ENCODE data around the gene TTF2.

Gene TTF2

DNA sequence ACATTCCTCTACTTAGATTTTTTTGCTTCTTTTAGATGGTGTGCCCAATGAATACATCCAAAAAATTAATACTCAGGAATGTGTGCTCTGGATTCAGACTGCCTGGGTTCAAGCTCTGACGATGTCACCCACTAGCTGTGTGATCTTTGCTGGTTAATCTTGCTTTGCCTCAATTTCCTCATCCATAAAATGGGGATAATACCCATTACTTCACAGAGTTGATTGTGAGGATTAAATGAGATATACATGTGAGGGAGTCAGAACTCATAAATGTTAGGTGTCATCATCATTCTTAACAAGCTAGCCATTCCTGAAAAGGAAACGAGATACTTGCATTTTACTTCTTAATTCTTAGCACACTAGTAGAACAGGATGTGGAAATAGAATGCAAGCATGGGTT is 12.9 kb upstream of the TTF2 start:
- DNase-seq, result no peak

DNA sequence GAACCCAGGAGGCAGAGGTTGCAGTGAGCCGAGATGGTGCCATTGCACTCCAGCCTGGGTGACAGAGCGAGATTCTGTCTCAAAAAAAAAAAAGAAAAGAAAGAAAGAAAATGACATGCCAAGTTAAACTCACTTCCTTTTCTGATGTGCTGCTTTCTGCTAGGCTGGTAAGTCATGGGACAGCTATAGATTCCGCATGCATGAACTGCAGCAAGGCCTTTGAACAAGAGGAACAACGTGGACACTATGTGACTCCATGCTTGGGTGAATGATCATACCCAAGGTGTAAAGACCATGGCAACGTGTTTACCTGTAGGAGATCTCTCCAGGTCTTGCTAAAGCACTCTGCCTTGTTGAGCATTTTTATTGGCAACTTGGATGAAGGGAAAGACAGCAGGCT is 10.3 kb upstream of the TTF2 start:
- no peak for DNase-seq

DNA sequence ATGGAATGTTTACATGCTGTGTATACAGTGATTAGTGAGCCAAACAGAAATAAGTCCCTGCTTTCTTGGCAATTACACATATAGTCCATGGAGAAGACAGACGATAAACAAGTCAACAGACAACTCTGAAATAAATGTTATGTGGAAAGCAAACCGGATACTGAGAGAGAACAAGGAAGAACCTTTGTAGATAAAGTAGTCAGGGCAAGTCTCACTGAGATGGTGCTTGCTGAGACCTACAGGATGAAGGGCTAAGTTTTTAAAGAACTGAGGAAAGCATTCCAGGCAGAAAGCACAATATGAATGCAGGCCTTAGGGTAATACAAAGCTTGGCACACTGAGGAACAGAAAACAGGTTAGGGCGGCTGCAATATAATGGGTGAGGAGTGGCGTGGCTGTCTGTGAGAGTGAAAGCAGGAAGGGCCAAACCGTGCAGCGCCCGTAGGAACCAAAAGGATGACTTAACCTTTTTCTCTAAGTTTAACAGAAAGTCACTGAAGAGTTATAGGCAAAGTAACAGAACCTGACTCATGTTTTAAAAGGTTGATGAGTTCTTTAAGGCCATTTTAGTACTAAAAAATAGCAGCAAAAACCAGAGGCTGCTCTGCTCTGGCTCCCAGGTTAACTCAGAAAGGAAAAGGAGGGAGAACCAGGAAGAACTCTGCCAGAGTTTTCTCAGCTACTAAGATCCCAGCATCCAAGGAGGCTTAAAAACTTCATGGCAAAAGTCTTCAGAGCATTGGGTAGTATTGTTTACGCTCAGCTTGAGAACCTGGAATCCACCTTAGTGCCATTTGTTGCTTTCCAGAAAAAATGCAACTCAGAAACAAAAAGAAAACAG is 8.7 kb upstream of the TTF2 start:
- peak; percentile 44 to 55 for DNase-seq

DNA sequence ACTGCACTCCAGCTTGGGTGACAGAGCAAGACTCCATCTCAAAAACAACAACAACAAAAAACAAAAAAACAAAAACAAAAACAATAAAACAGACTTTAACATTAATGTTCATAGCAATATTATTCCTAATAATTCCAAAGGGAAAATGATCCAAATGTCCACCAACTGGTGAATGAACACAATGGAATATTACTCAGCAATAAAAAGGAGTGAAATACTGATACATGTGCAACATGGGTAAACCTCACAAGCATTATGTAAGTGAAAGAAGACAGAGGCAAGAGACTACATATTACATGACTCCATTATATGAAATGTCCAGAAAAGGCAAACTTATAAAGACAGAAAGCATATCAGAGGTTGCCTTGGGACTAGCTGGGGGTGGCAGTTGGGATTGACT is 6.1 kb upstream of the TTF2 start:
- DNase-seq, result no peak

DNA sequence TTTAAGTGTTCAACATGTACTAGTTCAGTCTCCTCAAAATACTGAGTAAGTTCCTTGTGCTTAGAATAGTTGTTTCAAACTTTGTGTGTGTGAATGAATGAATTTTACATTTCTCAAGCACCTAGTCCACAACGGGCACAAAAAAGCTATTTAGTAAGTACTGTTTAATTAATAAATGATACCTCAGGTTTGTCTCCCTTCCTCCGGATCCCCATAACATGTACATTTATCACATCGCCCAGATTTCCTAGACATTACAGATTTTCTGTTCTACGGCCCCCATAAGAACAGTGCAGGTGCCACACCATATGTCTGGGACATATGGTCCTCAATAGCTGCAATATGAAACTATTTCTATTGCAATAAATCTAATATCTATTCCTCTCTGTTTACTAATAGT is 1.3 kb upstream of the TTF2 start:
- no peak for DNase-seq

DNA sequence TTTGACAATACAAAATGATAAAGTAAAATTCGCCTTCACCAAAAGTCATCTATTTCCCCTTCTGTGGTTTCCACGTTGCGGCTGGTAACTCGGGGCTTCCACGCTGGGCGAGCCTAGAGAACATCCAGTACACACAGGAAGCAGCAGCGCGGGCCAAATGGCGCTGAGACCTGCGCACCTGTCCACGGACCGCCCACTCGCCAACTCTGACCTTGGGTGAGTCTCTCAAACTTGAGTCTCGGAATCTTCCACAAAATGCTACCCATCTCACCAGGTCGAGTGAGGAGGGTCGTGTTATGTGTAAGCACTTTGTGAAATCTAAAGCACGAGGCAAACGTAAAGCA is 820 bp upstream of the TTF2 start:
- DNase-seq, result peak; percentile 72 to 80

DNA sequence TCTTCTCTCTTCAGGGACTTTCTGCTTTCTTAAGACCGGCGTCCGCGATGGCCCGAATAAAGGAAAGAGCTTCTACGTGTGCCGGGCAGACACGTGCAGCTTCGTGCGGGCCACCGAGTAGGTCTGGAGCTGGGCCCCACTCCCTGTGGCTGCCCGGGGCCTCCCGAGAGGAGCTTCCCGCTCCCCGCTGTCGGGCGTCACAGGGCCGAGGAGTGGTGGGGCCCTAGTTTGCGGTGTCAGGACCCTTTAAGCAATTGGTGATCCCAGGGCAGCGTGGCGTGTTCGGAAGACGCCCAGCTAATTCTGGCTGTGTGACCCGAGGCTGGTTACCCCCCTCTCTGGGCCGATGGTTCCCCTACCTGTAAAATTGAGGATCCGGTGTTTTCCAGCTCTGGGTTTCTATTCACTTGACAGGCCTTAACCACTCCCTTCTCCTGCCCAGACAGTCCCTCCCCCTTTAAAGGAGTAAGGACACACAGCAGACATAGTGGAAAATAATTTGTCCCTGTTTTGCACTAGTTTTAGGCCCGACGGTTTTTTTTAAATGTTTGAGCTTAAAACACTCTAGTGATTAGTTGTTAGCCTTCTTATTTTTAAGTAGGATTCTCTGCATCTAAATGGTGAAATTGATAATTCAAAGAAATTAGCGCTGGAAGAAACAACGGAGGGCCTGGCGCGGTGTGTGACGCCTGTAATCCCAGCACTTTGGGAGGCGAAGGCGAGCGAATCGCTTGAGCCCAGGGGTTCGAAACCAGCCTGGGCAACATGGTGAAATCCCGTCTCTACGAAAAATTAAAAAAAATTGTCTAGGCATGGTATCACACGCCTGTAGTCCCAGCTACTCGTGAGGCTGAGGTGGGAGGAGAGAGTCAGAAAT is 553 bp downstream of the TTF2 start:
- no peak for DNase-seq

DNA sequence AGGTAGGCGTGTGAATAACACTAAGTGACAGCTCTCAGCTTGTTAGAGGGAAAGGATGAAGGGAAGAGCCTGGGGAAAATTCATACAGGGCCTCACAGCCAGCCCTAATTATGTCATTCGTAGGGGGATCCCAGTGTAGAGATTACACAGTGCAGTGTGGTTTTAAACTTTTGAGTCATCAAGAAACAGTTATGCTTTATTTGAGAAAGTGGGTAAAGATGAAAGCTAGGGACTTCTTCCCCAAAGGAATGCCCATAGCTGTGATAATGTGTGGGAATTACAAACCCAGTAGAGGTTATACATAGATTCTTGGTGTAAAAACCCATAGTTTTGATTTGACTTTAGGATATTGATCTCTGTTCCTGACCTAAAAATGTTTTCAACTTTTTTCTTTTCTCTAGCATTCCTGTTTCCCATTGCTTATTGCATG is 1.9 kb downstream of the TTF2 start:
- DNase-seq, result peak in 1 of 2 experiments; percentile 38

DNA sequence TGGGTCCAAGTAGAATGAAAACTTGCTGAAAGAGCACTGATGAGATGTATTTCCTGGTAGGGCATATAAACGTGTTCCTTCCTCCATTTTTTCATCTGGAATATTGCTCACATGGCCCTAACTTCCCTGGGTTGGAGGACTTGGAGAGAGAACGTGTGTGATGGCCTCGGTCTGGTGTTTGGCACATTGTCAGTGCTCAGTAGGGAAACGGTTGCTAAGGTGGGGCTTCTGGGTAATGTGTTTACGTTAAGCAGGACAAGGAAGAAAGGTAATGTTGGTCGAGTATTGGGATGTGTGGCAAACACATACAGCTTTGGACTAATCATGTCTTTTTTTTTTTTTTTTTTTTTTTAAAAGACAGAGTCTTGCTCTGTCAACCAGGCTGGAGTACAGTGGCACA is 6.2 kb downstream of the TTF2 start:
- DNase-seq, result no peak

DNA sequence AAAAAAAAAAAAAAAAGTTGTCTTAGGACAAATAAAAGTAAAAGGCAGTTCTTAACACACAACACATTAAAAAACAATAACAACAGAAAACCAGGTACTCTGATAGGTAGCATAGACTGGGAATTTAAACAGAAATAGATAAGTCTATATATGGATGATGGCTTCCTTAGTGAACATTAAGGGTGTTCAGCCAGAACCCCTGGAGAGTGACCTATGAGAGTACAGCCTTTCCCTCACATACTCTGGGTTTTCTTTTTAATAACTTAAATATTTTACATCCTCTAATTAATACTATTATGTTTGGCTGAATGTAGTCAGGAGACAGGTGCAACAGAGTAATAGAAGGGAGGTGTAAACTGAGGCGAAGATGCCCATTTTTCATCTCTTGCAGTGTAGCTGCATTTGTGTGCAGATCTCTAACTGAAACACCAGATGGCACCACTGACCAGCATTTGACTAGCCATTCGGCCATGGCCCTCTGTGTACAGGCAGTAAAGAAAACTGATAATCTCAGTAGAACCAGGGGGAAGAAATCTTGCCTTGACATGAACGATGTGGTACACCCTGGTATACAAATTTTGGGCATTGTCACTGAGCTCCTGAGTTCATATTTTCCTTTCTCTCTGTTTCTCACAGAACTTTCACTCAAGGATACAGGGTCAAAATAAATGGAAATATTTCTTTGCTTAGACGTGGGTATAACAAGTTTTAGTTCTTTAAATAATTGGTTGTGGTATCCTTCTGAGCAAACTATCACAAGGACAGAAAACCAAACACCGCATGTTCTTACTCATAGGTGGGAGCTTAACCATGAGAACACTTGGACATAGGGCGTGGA is 7.6 kb downstream of the TTF2 start:
- DNase-seq, result peak; percentile 42 to 52

DNA sequence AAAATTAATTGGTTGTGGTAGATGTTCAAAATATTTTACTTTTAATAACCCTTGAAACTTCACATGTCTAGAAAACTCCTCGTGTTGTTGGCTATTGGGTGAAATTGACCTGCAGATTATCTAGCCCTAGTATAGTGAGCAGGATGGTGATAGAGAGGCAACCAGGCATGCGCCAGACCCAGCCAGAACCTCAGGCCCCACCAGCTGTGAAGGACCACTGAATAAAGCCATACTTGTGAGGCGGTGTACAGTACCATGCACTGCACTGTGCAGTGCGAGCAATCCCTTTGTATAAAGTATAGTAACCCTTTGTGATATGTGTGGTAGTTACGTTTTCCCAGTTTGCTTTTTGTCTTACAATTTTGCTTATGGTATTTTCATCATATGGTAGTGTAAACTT is 8.5 kb downstream of the TTF2 start:
- DNase-seq, result no peak

DNA sequence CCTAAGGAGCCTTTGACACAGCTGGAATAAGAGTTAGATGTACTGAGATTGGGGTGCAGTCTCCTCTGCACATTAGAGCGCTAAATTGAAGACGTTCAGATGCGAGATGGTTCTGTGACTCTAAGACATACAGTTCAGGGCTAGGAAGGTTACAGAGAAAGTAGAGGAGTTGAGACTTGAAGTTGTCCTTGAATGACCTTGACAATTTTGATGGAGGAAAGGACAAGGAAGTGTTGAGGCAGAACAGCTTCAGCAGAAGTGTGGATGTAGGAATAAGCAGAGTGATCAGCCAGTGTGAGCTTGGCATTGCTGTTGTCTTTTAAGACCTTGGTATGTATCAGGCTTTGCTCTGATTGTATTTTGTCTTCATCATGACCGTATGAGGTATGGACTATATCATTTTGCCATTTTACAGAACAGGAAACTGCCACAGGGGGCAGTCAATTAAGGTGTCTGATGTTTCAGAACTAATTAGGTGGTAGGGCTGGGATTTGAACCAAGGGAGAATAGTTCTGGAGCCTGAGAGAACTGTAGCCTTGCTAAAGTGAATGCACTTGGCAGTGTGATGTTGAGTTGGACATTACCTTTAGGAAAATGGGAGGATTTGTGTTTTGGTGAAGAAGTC is 9.2 kb downstream of the TTF2 start:
- no peak for DNase-seq

DNA sequence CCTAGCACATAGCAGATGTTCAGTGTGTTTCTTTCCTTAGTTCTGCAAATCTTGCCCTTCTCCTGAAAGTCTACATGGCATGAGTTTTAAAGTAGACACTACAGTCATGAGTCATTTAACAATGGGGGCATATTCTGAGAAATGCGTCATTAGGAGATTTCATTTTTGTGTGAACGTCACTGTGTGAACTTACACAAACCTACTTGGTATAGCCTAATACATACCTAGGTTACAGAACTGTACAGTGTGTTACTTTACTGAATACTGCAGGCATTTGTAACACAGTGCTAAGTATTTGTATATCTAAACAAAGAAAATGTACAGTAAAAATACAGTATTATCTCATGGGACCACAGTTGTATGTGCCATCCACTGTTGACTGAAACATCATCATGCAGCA is 10.0 kb downstream of the TTF2 start:
- no peak for DNase-seq

DNA sequence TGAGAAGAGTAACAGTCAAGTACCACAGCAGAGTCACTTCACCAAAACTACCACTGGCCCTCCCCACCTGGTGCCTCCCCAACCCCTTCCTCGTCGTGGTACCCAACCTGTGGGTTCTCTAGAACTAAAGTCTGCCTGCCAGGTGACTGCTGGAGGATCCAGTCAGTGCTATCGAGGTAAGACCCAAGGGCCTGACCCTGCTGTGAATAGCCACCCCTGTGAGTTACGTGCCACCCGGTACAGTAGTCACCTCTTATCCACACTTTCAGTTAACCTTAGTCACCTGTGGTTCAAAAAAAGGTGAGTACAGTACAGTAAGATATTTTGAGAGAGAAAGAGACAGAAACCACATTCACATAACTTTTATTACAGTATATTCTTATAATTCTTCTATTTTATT is 16.5 kb downstream of the TTF2 start:
- peak in 1 of 2 experiments; percentile 20 for DNase-seq

DNA sequence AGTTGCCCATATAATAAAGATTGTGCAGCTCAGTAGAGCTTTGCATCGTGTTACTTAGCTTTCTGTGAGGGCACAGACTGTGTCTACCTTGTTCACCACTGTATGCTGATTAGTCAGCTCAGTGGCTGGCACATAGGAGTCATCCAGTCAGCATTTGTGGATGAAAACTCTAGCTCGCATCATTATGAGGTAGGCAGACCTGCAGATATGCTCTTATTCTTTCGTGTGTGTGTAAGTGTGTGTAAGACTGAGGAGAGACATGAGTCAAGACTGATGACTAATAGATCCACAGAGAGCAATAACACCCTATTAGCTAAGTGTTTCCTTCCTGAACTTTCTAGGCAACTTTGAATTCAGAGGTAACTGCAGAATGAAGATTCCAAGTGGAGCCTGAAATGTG is 17.1 kb downstream of the TTF2 start:
- DNase-seq, result peak; percentile 53 to 64

DNA sequence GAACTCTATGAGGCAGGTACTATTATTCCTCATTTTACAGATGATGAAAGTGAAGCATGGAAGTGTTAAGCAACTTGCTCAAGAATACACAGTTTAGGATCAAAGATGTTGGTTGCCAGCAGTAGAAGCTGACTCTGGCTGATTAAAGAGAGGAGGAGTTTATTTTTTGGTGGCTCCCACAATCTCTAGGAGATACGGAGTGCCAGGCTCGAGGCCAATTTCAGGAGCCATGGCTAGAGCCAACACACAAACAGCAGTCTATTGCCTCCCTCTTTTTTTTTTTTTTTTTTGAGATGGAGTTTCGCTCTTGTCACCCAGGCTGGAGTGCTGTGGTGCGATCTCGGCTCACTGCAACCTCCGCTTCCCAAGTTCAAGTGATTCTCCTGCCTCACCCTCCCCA is 19.6 kb downstream of the TTF2 start:
- DNase-seq, result no peak

DNA sequence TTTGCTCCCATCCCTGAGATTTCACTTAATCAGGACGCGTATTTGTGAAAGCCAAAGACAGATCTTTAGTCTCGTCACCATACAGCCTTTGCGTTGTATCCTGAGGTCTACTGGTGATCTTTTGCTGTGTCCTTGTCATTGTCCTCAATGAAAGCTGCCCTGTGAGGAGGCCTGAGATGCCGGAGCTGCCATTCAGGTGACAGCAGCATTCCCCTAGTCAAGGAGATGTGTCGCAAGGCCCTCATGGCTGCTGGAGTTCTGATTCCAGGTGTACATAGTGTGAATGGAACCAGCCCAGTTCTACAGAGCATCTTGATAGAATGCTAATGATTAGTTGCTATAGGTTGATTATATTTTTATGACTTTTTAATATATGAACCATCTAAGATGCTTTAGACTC is 24.1 kb downstream of the TTF2 start:
- DNase-seq, result no peak

DNA sequence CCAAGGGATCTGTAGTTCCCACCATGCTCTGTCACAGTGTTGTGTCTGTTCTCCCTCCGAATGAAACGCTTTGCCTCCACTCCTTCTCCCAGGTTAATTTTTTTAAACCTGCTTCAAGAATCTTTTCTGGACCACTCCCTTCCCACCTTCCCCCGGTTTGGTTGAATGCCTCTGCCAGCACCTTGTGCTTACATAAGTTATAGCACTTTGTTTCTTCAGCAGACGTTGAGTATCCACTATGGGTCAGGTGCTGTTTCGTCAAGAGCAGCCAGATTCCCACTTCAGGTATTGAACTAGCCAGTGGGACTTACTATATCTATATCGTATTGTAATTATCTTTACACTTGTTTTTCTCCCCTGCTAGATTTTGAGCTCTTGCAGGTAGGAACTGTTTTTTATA is 27.6 kb downstream of the TTF2 start:
- DNase-seq, result no peak

DNA sequence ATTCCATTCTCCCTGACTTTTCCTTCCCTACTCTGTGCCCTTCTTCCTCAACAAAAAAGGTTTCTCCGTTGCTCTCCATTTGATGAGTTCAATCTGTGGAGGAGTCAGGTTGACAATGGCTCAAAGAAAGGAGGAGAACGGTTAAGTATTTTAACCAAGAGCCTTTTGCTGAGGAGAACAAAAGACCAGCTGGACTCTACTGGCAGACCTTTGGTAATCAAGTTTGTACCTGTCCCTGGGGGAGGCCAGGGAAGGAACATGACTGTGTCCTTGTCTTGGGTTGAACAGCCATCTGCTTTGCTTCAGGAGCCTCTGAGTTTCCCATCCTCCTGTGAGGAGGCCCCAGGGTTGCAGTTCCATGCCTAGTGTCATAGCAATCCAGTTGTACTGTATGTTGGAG is 29.9 kb downstream of the TTF2 start:
- no peak for DNase-seq

DNA sequence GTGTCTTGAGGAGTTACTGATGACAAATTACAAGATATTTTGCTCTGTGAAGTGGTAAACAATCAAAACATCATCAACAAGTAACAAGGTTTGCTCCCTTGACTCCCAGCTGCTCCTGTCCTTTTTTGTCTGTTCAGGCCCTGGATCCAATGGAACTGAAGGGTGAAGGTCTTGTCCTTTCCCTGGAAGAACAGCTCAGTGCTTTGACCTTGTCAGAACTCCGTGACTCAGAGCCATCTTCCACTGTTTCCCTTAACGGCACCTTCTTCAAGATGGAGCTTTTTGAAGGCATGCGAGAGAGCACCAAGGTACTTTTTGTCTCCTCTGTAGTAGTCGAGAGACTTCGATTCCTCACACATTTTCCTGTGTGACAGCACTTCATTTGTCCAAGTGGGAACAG is 32.5 kb downstream of the TTF2 start:
- DNase-seq, result no peak

DNA sequence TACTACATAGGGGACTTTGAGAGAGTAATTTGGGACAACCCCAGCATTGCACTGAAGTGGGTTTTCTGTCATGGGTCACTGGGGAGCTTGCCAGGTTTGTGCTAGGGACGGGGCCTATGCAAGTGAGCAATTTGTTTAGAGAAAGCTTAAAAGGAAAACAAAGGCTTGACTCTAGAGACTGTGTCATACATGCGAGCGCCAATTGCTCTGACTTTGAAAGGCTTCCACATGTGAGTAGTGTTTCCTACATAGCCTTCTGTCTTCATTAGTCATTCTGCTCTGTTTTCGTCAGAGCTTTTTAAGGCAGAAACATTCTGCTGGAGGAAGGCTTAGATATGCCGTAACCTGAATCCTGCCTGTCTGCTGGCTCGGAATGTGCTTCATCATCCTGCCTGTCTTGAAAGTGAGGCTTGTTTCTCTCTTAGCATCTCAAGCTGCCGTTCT is 33.0 kb downstream of the TTF2 start:
- peak in 1 of 2 experiments; percentile 26 for DNase-seq

DNA sequence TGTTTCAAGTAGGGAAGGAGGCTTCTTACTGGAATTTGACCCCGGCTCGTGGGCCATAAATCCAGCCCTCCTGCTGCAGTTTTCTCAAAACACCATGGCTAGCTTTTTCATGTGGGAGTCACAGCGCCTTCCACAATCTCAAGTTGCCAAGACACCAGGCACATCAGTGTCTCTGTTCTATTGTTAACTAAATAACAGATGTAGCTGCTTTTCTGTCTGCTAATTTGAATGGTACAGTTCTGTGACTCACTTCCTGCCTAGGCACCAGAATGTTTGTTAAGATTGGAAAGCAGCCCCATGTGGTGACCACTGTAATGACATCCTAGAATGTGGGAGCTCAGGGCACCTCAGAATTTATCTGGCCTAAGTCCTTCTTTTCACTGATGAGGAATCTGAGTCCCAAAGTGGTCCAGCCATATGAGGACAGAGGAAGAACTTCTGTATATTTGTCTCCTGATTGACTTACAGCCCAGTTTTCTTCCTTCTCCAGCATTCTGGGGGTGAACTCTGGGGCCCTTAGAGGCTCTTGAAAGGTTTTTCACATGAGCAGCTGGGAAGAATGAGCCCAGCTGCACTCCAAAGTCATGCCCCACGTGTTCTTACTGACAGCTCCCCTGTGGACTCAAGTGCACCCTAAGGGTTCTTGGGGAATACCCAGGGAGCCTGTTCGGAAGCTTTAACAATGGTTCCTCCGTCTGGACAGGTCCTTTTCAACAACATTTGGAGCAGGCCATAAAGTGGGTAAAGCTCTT is 33.9 kb downstream of the TTF2 start:
- peak in 1 of 2 experiments; percentile 32 for DNase-seq
